Jurkat, Clone E6-1 (cell line): ENCODE measurements around the gene ZSWIM3.
"Not testable (repeated sequence)": the region's sequence is repeated elsewhere in the genome, so short reads cannot be mapped to it uniquely, and the experiment has no call there.

Experiments
- DNase-seq: peaks from one replicate; pipeline ENCODE4 v3.0.0-alpha.2; 2011; ENCODE audit warnings: low read depth, low spot score
- H3K4me3 ChIP-seq: 2 replicates; pipeline ENCODE4 v1.5.1; 2011; ENCODE audit warnings: mild to moderate bottlenecking, low read length, control low read depth, moderate library complexity

ZSWIM3 gene

GRCh38 chr20:45901332-45901731 lies 43.9 kb downstream of the ZSWIM3 start:
- not testable (repeated sequence) for H3K4me3 ChIP-seq

GRCh38 chr20:45902199-45902701 lies 44.8 kb downstream of the ZSWIM3 start:
- H3K4me3 ChIP-seq = no peak overlapping the region
- no peak for DNase-seq

More at GRCh38 chr20:45901332-45901731, 43.9 kb downstream of the ZSWIM3 start:
- DNase-seq = not testable (repeated sequence)

- no peak overlapping the region for H3K4me3 ChIP-seq
- no peak for DNase-seq
Measured at GRCh38 chr20:45904583-45905504, 47.4 kb downstream of the ZSWIM3 start.

GRCh38 chr20:45905505-45906079 lies 48.2 kb downstream of the ZSWIM3 start:
- DNase-seq = no peak
- no peak overlapping the region for H3K4me3 ChIP-seq

DNA sequence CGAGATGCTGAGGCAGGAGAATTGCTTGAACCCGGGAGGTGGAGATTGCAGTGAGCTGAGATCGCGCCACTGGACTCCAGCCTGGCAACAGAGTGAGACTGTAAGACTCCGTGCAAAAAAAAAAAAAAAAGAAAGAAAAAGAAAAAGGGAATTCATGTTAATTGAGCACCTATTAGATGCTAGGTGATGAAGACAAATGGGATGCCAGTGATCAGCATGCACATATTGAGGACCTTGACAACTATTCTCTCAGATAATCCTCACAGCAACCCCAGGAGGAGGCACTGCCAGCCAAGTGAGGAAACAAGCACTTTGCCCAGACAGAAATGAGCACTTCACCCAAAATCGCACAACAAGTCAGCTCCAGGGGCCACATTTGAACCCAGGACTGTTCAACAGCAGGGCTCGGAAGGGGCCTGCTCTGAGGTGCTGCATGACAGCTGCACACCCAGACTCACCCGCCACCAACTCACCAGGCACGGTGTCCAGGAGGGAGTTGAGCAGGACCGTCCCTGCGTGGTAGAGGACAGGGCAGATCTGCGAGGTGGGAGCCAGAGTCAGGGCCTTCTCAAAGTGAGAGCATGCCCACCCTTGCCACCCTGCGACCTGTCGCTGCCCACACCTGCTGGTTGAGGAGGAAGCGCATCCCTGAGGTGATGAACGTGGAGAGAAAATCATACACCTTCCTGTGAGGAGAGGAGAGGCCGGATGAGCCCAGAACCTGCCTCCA lies 50.0 kb downstream of the ZSWIM3 start:
- no peak for DNase-seq
- H3K4me3 ChIP-seq = no peak overlapping the region

DNA sequence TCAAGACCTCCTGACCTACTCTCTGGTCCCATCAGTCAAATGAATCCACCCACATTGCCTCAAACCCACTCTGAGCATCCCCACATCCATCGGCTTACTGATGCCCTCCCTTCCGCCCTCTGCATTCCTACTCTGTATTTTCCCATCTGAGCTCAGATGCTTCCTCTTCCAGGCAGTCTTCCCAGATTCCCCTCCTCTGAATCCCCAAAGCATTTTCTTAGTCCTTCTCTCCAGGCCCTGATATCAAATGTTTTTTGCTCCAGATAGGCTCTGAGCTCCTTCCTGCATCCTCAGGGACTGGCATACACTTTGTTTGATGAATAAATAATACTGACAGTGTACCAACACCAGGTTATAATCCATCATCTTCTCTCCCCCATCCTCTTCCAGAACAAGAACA lies 50.7 kb downstream of the ZSWIM3 start:
- no peak for DNase-seq
- no peak overlapping the region for H3K4me3 ChIP-seq

- no peak for DNase-seq
Measured at GRCh38 chr20:45909336-45909808, 52.0 kb downstream of the ZSWIM3 start.

GRCh38 chr20:45909817-45910669 lies 52.6 kb downstream of the ZSWIM3 start:
- no peak for DNase-seq
- H3K4me3 ChIP-seq = peak overlapping the region; percentile 21; the same call in 1 of the 2 replicates

More at GRCh38 chr20:45909336-45909808, 52.0 kb downstream of the ZSWIM3 start:
- H3K4me3 ChIP-seq = no peak overlapping the region

DNA sequence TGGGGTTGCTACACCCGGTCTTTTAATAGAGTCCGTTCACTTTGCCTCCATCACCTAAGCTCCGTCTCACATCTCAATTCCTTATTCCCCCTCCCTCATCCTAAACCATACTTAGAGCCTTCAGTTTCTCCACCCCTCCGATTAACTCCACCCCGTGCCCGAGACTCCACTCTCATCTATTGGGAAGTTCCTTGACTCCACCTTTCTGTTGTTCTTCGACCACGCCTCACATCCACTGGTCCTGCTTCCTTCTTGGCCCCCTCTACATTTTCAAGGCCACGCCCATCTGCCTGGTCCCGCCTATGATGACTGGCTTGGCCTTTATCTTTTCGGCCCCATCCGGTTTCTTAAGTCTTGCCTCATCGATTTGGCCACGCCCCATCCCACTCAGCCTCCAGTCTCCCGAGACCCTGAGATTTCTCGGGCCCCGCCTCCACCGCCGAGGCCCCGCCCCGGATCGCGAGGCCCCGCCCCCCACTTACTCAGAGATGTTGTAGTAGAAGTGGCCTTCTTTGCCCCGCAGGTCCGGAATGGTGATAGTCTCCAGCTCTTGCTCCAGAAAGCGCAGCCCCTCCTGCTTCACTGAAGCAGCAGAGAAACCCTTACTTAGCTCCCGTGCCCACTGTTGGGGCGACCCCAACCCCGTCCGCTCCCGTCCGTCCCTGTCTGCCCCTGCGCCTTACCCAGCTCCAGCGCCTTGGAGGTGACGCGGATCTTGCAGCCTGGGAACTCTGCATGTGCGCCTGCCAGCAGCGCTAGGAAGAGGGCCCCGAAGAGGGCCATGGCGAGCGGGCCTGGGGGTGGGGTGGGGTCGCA lies 53.5 kb downstream of the ZSWIM3 start:
- peak overlapping the region; percentile 21 for H3K4me3 ChIP-seq
- peak; percentile 86 for DNase-seq

DNA sequence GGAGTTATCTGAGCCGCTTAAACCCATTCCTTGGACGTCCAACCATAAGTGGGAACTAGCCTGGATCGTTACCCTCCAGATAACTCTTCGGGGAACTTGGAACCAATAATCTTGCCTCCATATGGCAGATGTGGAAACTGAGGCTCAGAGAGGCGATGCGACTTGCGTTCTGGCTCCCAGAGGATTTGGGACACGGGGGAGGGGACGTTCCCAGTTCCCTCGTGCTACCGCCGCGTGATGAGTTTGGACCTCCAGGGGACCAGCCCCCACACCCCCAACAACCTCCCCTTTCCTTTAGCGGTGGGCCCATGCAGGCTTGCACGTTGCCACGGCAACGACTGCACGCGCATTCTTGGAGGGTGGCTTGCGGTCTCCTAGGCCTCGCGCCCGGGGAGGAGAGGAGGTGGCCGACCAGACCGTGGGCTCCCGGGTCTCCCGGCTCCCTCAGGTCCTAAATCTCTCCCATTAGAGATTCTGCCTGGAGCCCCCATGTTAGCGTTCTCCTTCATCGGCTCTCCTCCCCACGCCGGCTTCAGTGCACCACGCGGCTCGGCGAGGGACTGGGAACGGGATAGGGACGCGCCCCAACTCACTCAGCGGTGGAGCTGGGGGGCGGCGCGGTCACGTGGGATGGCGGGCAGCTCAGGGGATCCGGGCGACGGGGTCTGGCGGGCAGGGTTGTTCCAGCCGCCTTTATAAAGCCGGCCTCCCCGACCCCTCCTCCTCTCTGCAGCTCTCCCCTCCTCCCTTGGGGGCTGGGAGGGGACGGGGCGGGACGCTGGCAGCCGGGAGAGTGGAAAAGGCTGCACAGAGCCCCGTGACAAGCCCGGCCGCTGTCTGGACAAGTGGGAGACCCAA lies 54.3 kb downstream of the ZSWIM3 start, which contains the start of gene PLTP:
TSS of gene PLTP (minus strand) at position 670 of the 858 bp plus-strand sequence. CDS start 703 bp downstream, outside the sequence.
- DNase-seq = no peak
- no peak within 1 kb of the TSS for H3K4me3 ChIP-seq

DNA sequence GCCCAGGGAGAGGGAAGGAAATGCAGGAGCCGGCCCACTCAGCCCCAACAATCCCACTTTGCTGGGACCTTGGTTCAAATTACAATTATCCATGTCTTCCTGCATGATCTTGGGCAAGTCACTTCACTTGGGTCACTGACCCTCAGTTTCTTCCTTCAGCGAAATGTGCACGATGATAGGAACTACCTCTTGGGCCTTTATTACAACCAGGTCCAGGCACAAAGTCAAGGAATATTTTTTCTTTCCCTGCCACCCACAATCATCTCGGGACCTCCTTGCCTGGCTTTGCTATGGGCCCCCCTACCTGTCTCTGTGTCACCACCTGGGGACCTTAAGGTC lies 54.9 kb downstream of the ZSWIM3 start:
- DNase-seq = no peak
- H3K4me3 ChIP-seq = no peak overlapping the region

- H3K4me3 ChIP-seq = no peak overlapping the region
- no peak for DNase-seq
Measured at GRCh38 chr20:45913116-45913515, 55.7 kb downstream of the ZSWIM3 start.

DNA sequence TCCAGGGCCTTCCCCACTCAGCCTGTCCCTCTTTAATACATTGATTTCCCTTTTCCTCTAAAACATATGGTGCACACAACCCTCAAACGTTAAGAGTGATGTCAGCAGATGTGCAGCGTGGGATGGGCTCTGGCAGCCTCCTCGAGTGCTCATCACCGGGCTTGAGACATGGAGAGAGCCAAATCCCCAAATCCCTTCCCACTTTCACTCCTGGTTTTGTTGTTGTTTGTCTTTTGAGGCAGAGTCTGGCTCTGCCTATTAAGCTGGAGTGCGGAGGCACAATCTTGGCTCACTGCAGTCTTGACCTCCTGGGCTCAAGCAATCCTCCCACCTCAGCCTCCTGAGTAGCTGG lies 60.4 kb downstream of the ZSWIM3 start:
- no peak for DNase-seq
- H3K4me3 ChIP-seq = no peak overlapping the region

GRCh38 chr20:45918182-45918737 lies 60.8 kb downstream of the ZSWIM3 start:
- DNase-seq = no peak

GRCh38 chr20:45918779-45919537 lies 61.5 kb downstream of the ZSWIM3 start:
- no peak for DNase-seq

More at GRCh38 chr20:45918182-45918737, 60.8 kb downstream of the ZSWIM3 start:
- H3K4me3 ChIP-seq = no peak overlapping the region

More at GRCh38 chr20:45918779-45919537, 61.5 kb downstream of the ZSWIM3 start:
- no peak overlapping the region for H3K4me3 ChIP-seq
